H1 (cell line): ENCODE data around the gene TTC21A. TPM values are rescaled to one million over a fixed set of nuclear protein-coding genes. Genes with fewer than 3 reads are reported as not detected.

ENCODE experiments used
- CTCF ChIA-PET: fragments of 300-600 bp; sonication (Branson Sonifier 250); formaldehyde crosslinking; loops from one replicate; lab custom pipeline; 2021; ENCODE audit not compliant: partially characterized antibody; lab: Charles Lee
- POLR2A ChIA-PET: fragments of 300-600 bp; sonication (Branson Sonifier 250); formaldehyde crosslinking; loops from one replicate; lab custom pipeline; 2021; ENCODE audit warnings: inconsistent platforms; ENCODE audit not compliant: partially characterized antibody; lab: Charles Lee
- DNase-seq, 2 experiments: peaks; one replicate each; pipeline versions ENCODE4 v3.0.0 to v3.0.0-alpha.2; 2010 to 2022; ENCODE audit warnings: low spot score in 2 of 2, low read depth in 1 of 2, mixed read lengths in 1 of 2
- FAIRE-seq: peaks from 2 replicates; lab custom pipeline; 2011; peaks lifted over from hg19 to GRCh38; lab: Jason Lieb, UNC
- H2AFZ ChIP-seq: 2 replicates; pipeline ENCODE4 v1.8.1; 2012; ENCODE audit warnings: low read length, inconsistent platforms
- H2AK5ac ChIP-seq: 2 replicates; pipeline ENCODE4 v1.6.1; 2013; ENCODE audit warnings: low read depth, low read length
- H2BK120ac ChIP-seq: replicated peaks from 2 replicates; pipeline ENCODE3; 2013; ENCODE audit warnings: low read depth, low read length, inconsistent platforms
- H2BK12ac ChIP-seq: 2 replicates; pipeline ENCODE4 v1.6.1; 2013; ENCODE audit warnings: low read depth, low read length
- H2BK15ac ChIP-seq: 2 replicates; pipeline ENCODE4 v1.6.1; 2013; ENCODE audit warnings: low read length
- H2BK20ac ChIP-seq: 2 replicates; pipeline ENCODE4 v1.6.1; 2013; ENCODE audit warnings: low read length
- H2BK5ac ChIP-seq: 2 replicates; pipeline ENCODE4 v1.6.1; 2013; ENCODE audit warnings: low read depth, low read length
- H3K14ac ChIP-seq: 2 replicates; pipeline ENCODE4 v1.6.1; 2013; ENCODE audit warnings: inconsistent platforms; ENCODE audit not compliant: insufficient read length
- H3K18ac ChIP-seq: 2 replicates; pipeline ENCODE4 v1.6.1; 2013; ENCODE audit warnings: low read length; ENCODE audit errors: extremely low read depth
- H3K23ac ChIP-seq: 2 replicates; pipeline ENCODE4 v1.6.1; 2013; ENCODE audit warnings: inconsistent platforms; ENCODE audit not compliant: insufficient read length
- H3K23me2 ChIP-seq: 2 replicates; pipeline ENCODE4 v1.6.1; 2013; ENCODE audit warnings: low read depth, low read length
- H3K27ac ChIP-seq: 2 replicates; pipeline ENCODE4 v1.6.1; 2011; ENCODE audit warnings: low read depth, low read length, inconsistent platforms
- H3K27me3 ChIP-seq, 4 experiments: replicated peaks in 1 of 4; 1 replicate in 1 of 4; 2 replicates in 3 of 4; pipeline versions ENCODE4 v1.6.1 to v1.8.1; 2011 to 2013; ENCODE audit warnings: low read length in 3 of 4, mild to moderate bottlenecking in 3 of 4, inconsistent platforms in 2 of 4, mixed read lengths in 2 of 4, moderate library complexity in 1 of 4; ENCODE audit not compliant: control insufficient read depth in 3 of 4, insufficient read depth in 3 of 4; ENCODE audit errors: extremely low read depth in 1 of 4
- H3K36me3 ChIP-seq, 4 experiments: 2 replicates each; pipeline versions ENCODE4 v1.6.1 to v1.8.1; 2011 to 2013; ENCODE audit warnings: mild to moderate bottlenecking in 4 of 4, low read length in 3 of 4, moderate library complexity in 2 of 4, control low read depth in 1 of 4, inconsistent platforms in 1 of 4; ENCODE audit not compliant: insufficient read depth in 4 of 4, control insufficient read depth in 2 of 4
- H3K4ac ChIP-seq: replicated peaks from 2 replicates; pipeline ENCODE3; 2013; ENCODE audit warnings: low read length, low read depth, mixed read lengths, inconsistent platforms; ENCODE audit not compliant: insufficient read length
- H3K4me1 ChIP-seq, 4 experiments: replicated peaks in 1 of 4; 1 replicate in 1 of 4; 2 replicates in 3 of 4; pipeline versions ENCODE4 v1.6.1 to v1.8.1; 2011 to 2013; ENCODE audit warnings: low read length in 3 of 4, inconsistent platforms in 2 of 4, mixed read lengths in 1 of 4; ENCODE audit not compliant: insufficient read depth in 4 of 4, control insufficient read depth in 3 of 4
- H3K4me2 ChIP-seq, 2 experiments: 2 replicates each; pipeline versions ENCODE4 v1.6.1 to v1.8.1; 2011 to 2013; ENCODE audit warnings: low read depth in 2 of 2, low read length in 2 of 2, control low read depth in 1 of 2, inconsistent platforms in 1 of 2, mild to moderate bottlenecking in 1 of 2; ENCODE audit not compliant: insufficient read depth in 1 of 2
- H3K4me3 ChIP-seq, 4 experiments: fragments of 200-600, 300-600 bp in 1 of 4; sonication (generic), shearing (Covaris generic), sonication (Bioruptor Twin) in 1 of 4; 2 replicates each; pipeline versions ENCODE4 v1.5.1 to v1.8.1; 2011 to 2016; ENCODE audit warnings: low read length in 4 of 4, low read depth in 3 of 4, control low read depth in 2 of 4, inconsistent platforms in 2 of 4, mild to moderate bottlenecking in 2 of 4, mixed read lengths in 1 of 4, moderate library complexity in 1 of 4; ENCODE audit not compliant: insufficient read depth in 2 of 4; ENCODE audit errors: extremely low read depth in 1 of 4
- H3K56ac ChIP-seq: replicated peaks from 2 replicates; pipeline ENCODE3; 2013; ENCODE audit warnings: low read depth, mild to moderate bottlenecking, mixed read lengths, low read length, inconsistent platforms; ENCODE audit not compliant: insufficient read length
- H3K79me1 ChIP-seq: 2 replicates; pipeline ENCODE4 v1.6.1; 2013; ENCODE audit warnings: low read depth, low read length, control low read depth
- H3K79me2 ChIP-seq, 2 experiments: 2 replicates each; pipeline versions ENCODE4 v1.6.1 to v1.8.1; 2012 to 2013; ENCODE audit warnings: low read length in 2 of 2, mild to moderate bottlenecking in 2 of 2, inconsistent platforms in 1 of 2; ENCODE audit not compliant: insufficient read depth in 2 of 2, control insufficient read depth in 1 of 2
- H3K9ac ChIP-seq, 4 experiments: replicated peaks in 1 of 4; 1 replicate in 1 of 4; 2 replicates in 3 of 4; pipeline versions ENCODE4 v1.6.1 to v1.8.1; 2011 to 2013; ENCODE audit warnings: low read depth in 3 of 4, low read length in 3 of 4, control low read depth in 2 of 4, mild to moderate bottlenecking in 2 of 4, moderate library complexity in 2 of 4, inconsistent platforms in 1 of 4; ENCODE audit errors: extremely low read depth in 1 of 4
- H3K9me3 ChIP-seq, 2 experiments: 2 replicates each; pipeline versions ENCODE4 v1.6.1 to v1.8.1; 2012 to 2013; ENCODE audit warnings: mild to moderate bottlenecking in 2 of 2, moderate library complexity in 2 of 2, control low read depth in 1 of 2, inconsistent platforms in 1 of 2, low read depth in 1 of 2, low read length in 1 of 2, mixed read lengths in 1 of 2; ENCODE audit not compliant: insufficient read depth in 2 of 2
- H4K20me1 ChIP-seq, 2 experiments: replicated peaks in 1 of 2; 2 replicates each; pipeline versions ENCODE3 to v1.8.1; 2011 to 2013; ENCODE audit warnings: inconsistent platforms in 2 of 2, low read length in 2 of 2, mild to moderate bottlenecking in 1 of 2; ENCODE audit not compliant: insufficient read depth in 2 of 2, control insufficient read depth in 1 of 2
- H4K5ac ChIP-seq: 2 replicates; pipeline ENCODE4 v1.6.1; 2013; ENCODE audit warnings: low read length, low read depth, mixed read lengths, inconsistent platforms; ENCODE audit not compliant: insufficient read length
- H4K8ac ChIP-seq: 2 replicates; pipeline ENCODE4 v1.8.0; 2013; ENCODE audit warnings: mild to moderate bottlenecking, moderate library complexity, low read length, inconsistent platforms; ENCODE audit not compliant: insufficient read depth; ENCODE audit errors: extremely low read depth
- H4K91ac ChIP-seq: replicated peaks from 2 replicates; pipeline ENCODE3; 2013; ENCODE audit warnings: low read length, mixed read lengths, inconsistent platforms; ENCODE audit not compliant: insufficient read length
- ASH2L ChIP-seq: fragments of 200-600, 300-600 bp; sonication (generic); IDR thresholded peaks from one replicate; pipeline ENCODE4 v1.7.1; 2017; ENCODE audit warnings: low read length
- BCL11A ChIP-seq, 2 experiments: IDR thresholded peaks; one replicate each; pipeline ENCODE4 v1.6.1; 2011; ENCODE audit warnings: low read depth in 2 of 2, low read length in 2 of 2, mild to moderate bottlenecking in 2 of 2
- CBX5 ChIP-seq: fragments of 300-800, 300-1000 bp; sonication (generic); IDR thresholded peaks from 2 replicates; pipeline ENCODE4 v1.7.1; 2016; ENCODE audit warnings: antibody characterized with exemption, low read length, low read depth
- CBX8 ChIP-seq: fragments of 300-800, 300-1000 bp; sonication (generic); IDR thresholded peaks from 2 replicates; pipeline ENCODE4 v1.7.1; 2016; ENCODE audit warnings: low read depth, low read length, borderline replicate concordance
- CTBP2 ChIP-seq: IDR thresholded peaks from 2 replicates; pipeline ENCODE4 v1.7.0; 2011; ENCODE audit warnings: borderline replicate concordance, mild to moderate bottlenecking, moderate library complexity, mixed read lengths, low read length; ENCODE audit not compliant: insufficient read depth, insufficient read length
- CTCF ChIP-seq, 3 experiments: IDR thresholded peaks; 1 replicate in 2 of 3; 2 replicates in 1 of 3; pipeline versions ENCODE4 v1.5.1 to v1.6.1; 2011; ENCODE audit warnings: low read length in 3 of 3, mild to moderate bottlenecking in 3 of 3, inconsistent platforms in 2 of 3, low read depth in 1 of 3, moderate library complexity in 1 of 3; ENCODE audit not compliant: insufficient read depth in 1 of 3; ENCODE audit errors: control extremely low read depth in 1 of 3
- PHF8 ChIP-seq: fragments of 200-600 bp; sonication (generic); conservative IDR thresholded peaks from 2 replicates; pipeline ENCODE4 v1.7.1; 2012; ENCODE audit warnings: low read depth, mild to moderate bottlenecking, inconsistent platforms, low read length, moderate library complexity
- RBBP5 ChIP-seq: IDR thresholded peaks from 2 replicates; pipeline ENCODE4 v1.7.1; 2012; ENCODE audit warnings: low read depth, mild to moderate bottlenecking, inconsistent platforms, low read length, moderate library complexity, borderline replicate concordance
- SAP30 ChIP-seq: fragments of 300-600 bp; sonication (generic); IDR thresholded peaks from 2 replicates; pipeline ENCODE4 v1.7.1; 2012; ENCODE audit warnings: low read length, moderate library complexity, mild to moderate bottlenecking, inconsistent platforms; ENCODE audit not compliant: insufficient read depth, insufficient replicate concordance
- SIX5 ChIP-seq: IDR thresholded peaks from 2 replicates; pipeline ENCODE4 v1.6.1; 2011; ENCODE audit warnings: mild to moderate bottlenecking, low read depth, low read length
- SUZ12 ChIP-seq: fragments of 200-600 bp; sonication (generic); IDR thresholded peaks from 2 replicates; pipeline ENCODE4 v1.6.1; 2012; ENCODE audit warnings: mild to moderate bottlenecking, inconsistent platforms, low read length, moderate library complexity, mixed read lengths
- WGBS, 2 experiments: shearing (Covaris generic) in 1 of 2; methylation state at CpG; one replicate each; pipeline versions ENCODE4 v1.1.6 to v1.1.7; 2013 to 2015; ENCODE audit warnings: low lambda C conversion rate in 2 of 2, mixed read lengths in 2 of 2, inconsistent platforms in 1 of 2, low coverage in 1 of 2, missing lambda C conversion rate in 1 of 2; ENCODE audit not compliant: insufficient replicate concordance in 2 of 2, insufficient coverage in 1 of 2, insufficient read length in 1 of 2; ENCODE audit errors: extremely low coverage in 1 of 2, missing lambda C conversion rate in 1 of 2; 5-methylcytosine and 5-hydroxymethylcytosine counted together
- polyA plus RNA-seq, 7 experiments: library from polyadenylated mRNA; depleted of rRNA in 3 of 7; stranded (reverse) in 5 of 7; unstranded in 2 of 7; fragments of >200 nt in 5 of 7; fragments of 200-250 nt in 2 of 7; gene quantifications; 1 replicate in 5 of 7; 2 replicates in 1 of 7; 4 replicates in 1 of 7; pipeline versions ENCODE4 v1.2.1 to v1.2.3, GENCODE V29; 2011 to 2013; ENCODE audit warnings: missing spikeins in 2 of 7, mixed read lengths in 2 of 7
- total RNA-seq: library from RNA; stranded (reverse); fragmentation: NEBNext Ultra II Directional; extraction: Animal tissue kit (Norgen Biotek cat#: 25700); gene quantifications from 2 replicates; pipeline ENCODE4 v1.2.1, GENCODE V29; 2021

TTC21A gene
- total and polyA plus RNA-seq, 2 of the 8 experiments (the other 6 are each of a cell fraction or from before 2014, with no cell fraction given), result 2.3 to 2.8 TPM

GRCh38 chr3:39133822-39134221, 26.3 kb downstream of the TTC21A start:
- Histone ChIP-seq H3K36me3 (no peaks in the 10 kb centered on the region), H2BK120ac (no peak overlapping the region), H3K23me2 (no peaks in the 10 kb centered on the region), H3K9ac (no peak overlapping the region), H4K91ac (no peak overlapping the region), H2BK12ac (no peak overlapping the region), H3K4me3 (no peak overlapping the region), H4K20me1 (no peaks in the 10 kb centered on the region), H3K4ac (no peak overlapping the region), H3K9me3 (no peaks in the 10 kb centered on the region), H3K4me2 (no peak overlapping the region), H3K4me1 (no peaks in the 10 kb centered on the region), H3K79me2 (no peaks in the 10 kb centered on the region), H3K27me3 (no peaks in the 10 kb centered on the region), H3K27ac (no peak overlapping the region), H2AK5ac (no peak overlapping the region), H3K56ac (no peak overlapping the region), H2AFZ (no peak overlapping the region), H3K79me1 (no peaks in the 10 kb centered on the region), H4K5ac (no peak overlapping the region), H2BK20ac (no peak overlapping the region), H3K23ac (no peak overlapping the region), H4K8ac (no peak overlapping the region), H3K18ac (no peak overlapping the region), H2BK5ac (no peak overlapping the region), H3K14ac (no peak overlapping the region), H2BK15ac (no peak overlapping the region)
- CTCF ChIA-PET, result interaction anchor here (0.9 to 12.8 kb wide), 5 partner anchors 12 to 159 kb away, joined by 3 to 366 read pairs (median 6); partner anchors contain the start of gene XIRP1
- WGBS, 2 experiments, result 70% methylated on average over 6 of the region's 6 CpGs; no CpG with 5 or more reads in 1 of the 2 experiments
- DNase-seq (no peak), FAIRE-seq (no peak)
- POLR2A ChIA-PET, result interaction anchor here (1.3 kb wide), 1 partner anchor 274 kb away, joined by 6 read pairs; no protein-coding TSS in a partner anchor
- no peak for TF ChIP-seq RBBP5
- no peak for TF ChIP-seq CTBP2
- TF ChIP-seq SAP30, result no peak
- TF ChIP-seq CBX5, result no peak
- no peak for TF ChIP-seq ASH2L
- TF ChIP-seq SUZ12, result no peak
- no peak for TF ChIP-seq SIX5
- TF ChIP-seq CBX8, result no peak
- TF ChIP-seq PHF8, result no peak
- TF ChIP-seq BCL11A (IDR thresholded peaks at IDR 0.05; ENCODE audit: low read depth in 2 of 2, low read length in 2 of 2), result no peak
- no peak for TF ChIP-seq CTCF (IDR thresholded peaks at IDR 0.05; ENCODE audit: control extremely low read depth in 1 of 3, insufficient read depth in 1 of 3, low read depth in 1 of 3, low read length in 3 of 3)
